Measurements from ENCODE around the gene SMAD2.

GRCh38 chr18:47917923-47918610 lies 12.4 kb downstream of the SMAD2 start:
- TF ChIP-seq POLR2A (IDR thresholded peaks at IDR 0.05) (no peak), CTCF (IDR thresholded peaks at IDR 0.05) (no peak)

All from thyroid gland (tissue), 4 donors.